ENCODE measurements around the gene GYG1. TPM values are rescaled to one million over a fixed set of nuclear protein-coding genes. Genes with fewer than 3 reads are reported as not detected.

The GYG1 gene
- total and polyA plus RNA-seq, 2 experiments from 2014 or later, result 26.2 to 57.2 TPM

DNA sequence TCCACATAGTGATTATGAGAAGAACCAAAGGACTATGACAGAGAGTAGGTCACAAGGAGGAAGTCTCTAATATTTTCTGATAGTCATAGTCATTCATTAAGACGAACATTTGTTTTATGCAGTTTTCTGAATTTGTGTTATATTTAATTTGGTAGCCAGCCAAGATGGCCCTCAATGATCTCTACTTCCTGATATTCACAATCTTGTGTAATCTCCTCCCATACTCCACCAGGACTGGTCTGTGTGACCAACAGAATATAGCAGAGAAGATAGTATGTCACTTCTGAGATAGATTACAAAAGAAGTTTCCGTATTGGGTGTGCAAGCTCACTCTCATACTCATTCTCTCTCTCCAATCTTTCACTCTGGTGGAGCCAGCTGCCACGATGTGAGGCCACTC, 64.2 kb downstream of the GYG1 start:
- in situ Hi-C loops (cut with MboI), result no loop called here
- no peak for DNase-seq
- WGBS, 2 experiments (ENCODE audit: low coverage in 1 of 2, low lambda C conversion rate in 2 of 2, missing lambda C conversion rate in 2 of 2), result 96 to 99% methylated on average over 3 of the region's 3 CpGs
- H3K9me3 ChIP-seq (ENCODE audit: low read depth), result no peaks in the 10 kb centered on the region
- no peaks in the 10 kb centered on the region for H4K20me1 ChIP-seq (ENCODE audit: insufficient read depth)
- no peaks in the 10 kb centered on the region for H3K9me2 ChIP-seq (ENCODE audit: insufficient read depth)
- H3K9ac ChIP-seq, result no peak overlapping the region
- H3K27me3 ChIP-seq (replicated peaks; ENCODE audit: insufficient read depth), result no peaks in the 10 kb centered on the region
- no peak overlapping the region for H2AFZ ChIP-seq
- peaks cover 39% of the 10 kb centered on the region for H3K36me3 ChIP-seq (ENCODE audit: low read depth)
- no peak overlapping the region for H3K27ac ChIP-seq
- no peak overlapping the region for H3K4me2 ChIP-seq (ENCODE audit: unreplicated experiment)
- no peak overlapping the region for H3K4me3 ChIP-seq
- H3K4me1 ChIP-seq (ENCODE audit: insufficient read depth), result no peaks in the 10 kb centered on the region
- no peaks in the 10 kb centered on the region for H3F3A ChIP-seq (ENCODE audit: insufficient read depth)
- H3K79me2 ChIP-seq (ENCODE audit: insufficient read depth), result no peaks in the 10 kb centered on the region
- TF ChIP-seq EZH2phosphoT487 (IDR thresholded peaks at IDR 0.05; ENCODE audit: insufficient read depth, low read depth) (no peak), EZH2 (IDR thresholded peaks at IDR 0.05; ENCODE audit: insufficient read depth, poor library complexity, severe bottlenecking) (no peak)

DNA sequence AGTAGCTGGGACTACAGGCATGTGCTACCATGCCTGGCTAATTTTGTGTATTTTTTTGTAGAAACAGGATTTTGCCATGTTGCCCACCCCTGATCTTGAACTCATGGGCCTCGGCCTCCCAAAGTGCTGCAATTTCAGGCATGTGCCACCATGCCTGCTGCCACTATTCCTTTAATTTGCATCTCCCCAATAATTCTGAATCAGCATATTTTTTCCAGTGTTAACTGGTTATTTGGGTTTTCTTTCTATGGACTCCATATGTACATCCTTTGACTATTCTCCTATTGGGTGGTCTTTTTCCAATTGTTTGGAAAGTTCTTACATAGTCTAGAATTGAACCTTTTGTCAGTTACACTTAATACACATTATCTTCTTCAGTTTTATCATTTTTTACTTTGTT, 66.9 kb downstream of the GYG1 start:
- H3K9me3 ChIP-seq (ENCODE audit: low read depth), result no peaks in the 10 kb centered on the region
- H3K27ac ChIP-seq, result no peak overlapping the region
- no peak for DNase-seq
- H3K27me3 ChIP-seq (replicated peaks; ENCODE audit: insufficient read depth), result no peaks in the 10 kb centered on the region
- TF ChIP-seq EZH2phosphoT487 (IDR thresholded peaks at IDR 0.05; ENCODE audit: insufficient read depth, low read depth) (no peak), EZH2 (IDR thresholded peaks at IDR 0.05; ENCODE audit: insufficient read depth, poor library complexity, severe bottlenecking) (no peak)
- H3K79me2 ChIP-seq (ENCODE audit: insufficient read depth), result no peaks in the 10 kb centered on the region
- no peaks in the 10 kb centered on the region for H3K9me2 ChIP-seq (ENCODE audit: insufficient read depth)
- in situ Hi-C loops (cut with MboI), result no loop called here
- no peaks in the 10 kb centered on the region for H3K4me1 ChIP-seq (ENCODE audit: insufficient read depth)
- H3K36me3 ChIP-seq (ENCODE audit: low read depth), result peaks cover 32% of the 10 kb centered on the region
- no peak overlapping the region for H3K4me3 ChIP-seq
- 100% methylated on average over 1 of the region's 1 CpG for WGBS, 2 experiments (ENCODE audit: low coverage in 1 of 2, low lambda C conversion rate in 2 of 2, missing lambda C conversion rate in 2 of 2)
- no peak overlapping the region for H3K4me2 ChIP-seq (ENCODE audit: unreplicated experiment)
- no peak overlapping the region for H3K9ac ChIP-seq
- no peak overlapping the region for H2AFZ ChIP-seq
- no peaks in the 10 kb centered on the region for H3F3A ChIP-seq (ENCODE audit: insufficient read depth)
- no peaks in the 10 kb centered on the region for H4K20me1 ChIP-seq (ENCODE audit: insufficient read depth)

- TF ChIP-seq EZH2 (IDR thresholded peaks at IDR 0.05; ENCODE audit: insufficient read depth, poor library complexity, severe bottlenecking) (no peak), EZH2phosphoT487 (IDR thresholded peaks at IDR 0.05; ENCODE audit: insufficient read depth, low read depth) (no peak)
- Histone ChIP-seq H3K9me2 (ENCODE audit: insufficient read depth) (no peaks in the 10 kb centered on the region), H3K9ac (no peak overlapping the region), H3K79me2 (ENCODE audit: insufficient read depth) (no peaks in the 10 kb centered on the region), H3K9me3 (ENCODE audit: low read depth) (no peaks in the 10 kb centered on the region), H3K36me3 (ENCODE audit: low read depth) (peaks cover 29% of the 10 kb centered on the region), H4K20me1 (ENCODE audit: insufficient read depth) (no peaks in the 10 kb centered on the region), H2AFZ (no peak overlapping the region), H3K4me1 (ENCODE audit: insufficient read depth) (no peaks in the 10 kb centered on the region), H3K4me3 (no peak overlapping the region), H3K4me2 (ENCODE audit: unreplicated experiment) (no peak overlapping the region), H3F3A (ENCODE audit: insufficient read depth) (no peaks in the 10 kb centered on the region), H3K27me3 (replicated peaks; ENCODE audit: insufficient read depth) (no peaks in the 10 kb centered on the region), H3K27ac (no peak overlapping the region)
- in situ Hi-C loops (cut with MboI), result no loop called here
- 97 to 100% methylated on average over 1 of the region's 1 CpG for WGBS, 2 experiments (ENCODE audit: low coverage in 1 of 2, low lambda C conversion rate in 2 of 2, missing lambda C conversion rate in 2 of 2)
- no peak for DNase-seq
Observed at GRCh38 chr3:149058602-149059001, 67.3 kb downstream of the GYG1 start.

GRCh38 chr3:149061776-149062175, 70.4 kb downstream of the GYG1 start:
- H2AFZ ChIP-seq, result no peak overlapping the region
- H3K4me2 ChIP-seq (ENCODE audit: unreplicated experiment), result no peak overlapping the region
- no peaks in the 10 kb centered on the region for H3K79me2 ChIP-seq (ENCODE audit: insufficient read depth)
- no peaks in the 10 kb centered on the region for H3K4me1 ChIP-seq (ENCODE audit: insufficient read depth)
- no peaks in the 10 kb centered on the region for H4K20me1 ChIP-seq (ENCODE audit: insufficient read depth)
- no peaks in the 10 kb centered on the region for H3F3A ChIP-seq (ENCODE audit: insufficient read depth)
- H3K9me2 ChIP-seq (ENCODE audit: insufficient read depth), result no peaks in the 10 kb centered on the region
- no peak for TF ChIP-seq EZH2phosphoT487 (IDR thresholded peaks at IDR 0.05; ENCODE audit: insufficient read depth, low read depth)
- TF ChIP-seq EZH2 (IDR thresholded peaks at IDR 0.05; ENCODE audit: insufficient read depth, poor library complexity, severe bottlenecking), result no peak
- H3K9me3 ChIP-seq (ENCODE audit: low read depth), result no peaks in the 10 kb centered on the region
- H3K4me3 ChIP-seq, result no peak overlapping the region
- in situ Hi-C loops (cut with MboI), result no loop called here
- peaks cover 17% of the 10 kb centered on the region for H3K36me3 ChIP-seq (ENCODE audit: low read depth)
- WGBS, 2 experiments (ENCODE audit: low coverage in 1 of 2, low lambda C conversion rate in 2 of 2, missing lambda C conversion rate in 2 of 2), result 73 to 84% methylated on average over 2 of the region's 2 CpGs
- H3K27ac ChIP-seq, result no peak overlapping the region
- no peak overlapping the region for H3K9ac ChIP-seq
- no peak for DNase-seq
- H3K27me3 ChIP-seq (replicated peaks; ENCODE audit: insufficient read depth), result no peaks in the 10 kb centered on the region

GRCh38 chr3:149067883-149068282, 76.5 kb downstream of the GYG1 start:
- Histone ChIP-seq H3F3A (ENCODE audit: insufficient read depth) (no peaks in the 10 kb centered on the region), H3K4me1 (ENCODE audit: insufficient read depth) (no peaks in the 10 kb centered on the region), H3K9ac (no peak overlapping the region), H2AFZ (no peak overlapping the region), H3K79me2 (ENCODE audit: insufficient read depth) (no peaks in the 10 kb centered on the region), H3K4me3 (no peak overlapping the region), H3K27ac (no peak overlapping the region), H3K36me3 (ENCODE audit: low read depth) (peaks cover 15% of the 10 kb centered on the region), H3K4me2 (ENCODE audit: unreplicated experiment) (no peak overlapping the region), H3K9me2 (ENCODE audit: insufficient read depth) (no peaks in the 10 kb centered on the region), H3K9me3 (ENCODE audit: low read depth) (no peaks in the 10 kb centered on the region), H4K20me1 (ENCODE audit: insufficient read depth) (no peaks in the 10 kb centered on the region), H3K27me3 (replicated peaks; ENCODE audit: insufficient read depth) (no peaks in the 10 kb centered on the region)
- no peak for DNase-seq
- TF ChIP-seq EZH2phosphoT487 (IDR thresholded peaks at IDR 0.05; ENCODE audit: insufficient read depth, low read depth) (no peak), EZH2 (IDR thresholded peaks at IDR 0.05; ENCODE audit: insufficient read depth, poor library complexity, severe bottlenecking) (no peak)
- 97 to 98% methylated on average over 8 of the region's 8 CpGs for WGBS, 2 experiments (ENCODE audit: low coverage in 1 of 2, low lambda C conversion rate in 2 of 2, missing lambda C conversion rate in 2 of 2)
- in situ Hi-C loops (cut with MboI), result no loop called here

Other genes starting within 250 kb of the GYG1 start
- gene CPB1, start 163.7 kb upstream of the GYG1 start, total RNA-seq (2014; rRNA removed; shearing (Covaris generic)), result not detected in 2 replicates
- gene CPB1, start 163.7 kb upstream of the GYG1 start, polyA plus RNA-seq (2016; fragmentation: Nextera tagmentation; extraction: Ambion mirVana), result not detected in 2 replicates
- gene CPA3, start 126.2 kb upstream of the GYG1 start, total RNA-seq (2014; rRNA removed; shearing (Covaris generic)), result not detected in 2 replicates
- not detected in 2 replicates for gene CPA3, start 126.2 kb upstream of the GYG1 start, polyA plus RNA-seq (2016; fragmentation: Nextera tagmentation; extraction: Ambion mirVana)
- gene HLTF, start 95.0 kb downstream of the GYG1 start, total RNA-seq (2014; rRNA removed; shearing (Covaris generic)), result 20.6 and 25.0 TPM in 2 replicates
- 28.6 and 33.6 TPM in 2 replicates for gene HLTF, start 95.0 kb downstream of the GYG1 start, polyA plus RNA-seq (2016; fragmentation: Nextera tagmentation; extraction: Ambion mirVana)
- gene HPS3, start 138.1 kb downstream of the GYG1 start, total RNA-seq (2014; rRNA removed; shearing (Covaris generic)), result 14.5 and 19.7 TPM in 2 replicates
- gene HPS3, start 138.1 kb downstream of the GYG1 start, polyA plus RNA-seq (2016; fragmentation: Nextera tagmentation; extraction: Ambion mirVana), result 17.4 and 18.4 TPM in 2 replicates
- 0.51 TPM in 1 of 2 replicates, not detected in the other for gene CP, start 230.3 kb downstream of the GYG1 start, total RNA-seq (2014; rRNA removed; shearing (Covaris generic))
- gene CP, start 230.3 kb downstream of the GYG1 start, polyA plus RNA-seq (2016; fragmentation: Nextera tagmentation; extraction: Ambion mirVana), result not detected in 2 replicates

Measured in GM23248 (cell line).